Activated CD4-positive, alpha-beta T cell treated with anti-CD3 and anti-CD28 coated beads, Interleukin-2, amount 50 U/mL, for 24 hours (primary cell): ENCODE results near the gene MYO3B.

ENCODE experiments used
- DNase-seq, 2 donors: peaks; one replicate each; pipeline ENCODE4 v3.0.0-alpha.2; 2020; ENCODE audit warnings: low read depth in 1 of 2, low spot score in 1 of 2

Gene MYO3B

GRCh38 chr2:170298861-170299429 is 121.0 kb downstream of the MYO3B start:
- DNase-seq: no peak

DNA sequence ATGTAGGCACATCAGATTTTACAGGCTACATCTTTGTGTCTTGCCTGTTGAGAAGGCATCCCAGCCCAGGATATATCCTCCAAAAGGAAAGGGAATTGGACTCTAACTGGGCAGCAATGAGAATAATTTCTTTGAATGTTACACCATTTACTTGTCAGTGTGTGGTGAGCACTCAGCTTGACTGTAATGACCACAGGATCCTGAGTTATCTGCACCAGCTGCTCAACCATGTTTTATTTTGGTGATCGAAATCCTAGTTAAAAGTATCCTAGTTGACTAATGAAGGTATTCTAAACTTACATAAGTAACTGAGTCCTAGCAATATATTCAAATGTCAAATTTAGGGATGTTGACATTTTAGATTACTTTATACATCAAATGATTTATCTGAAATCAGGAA is 123.0 kb downstream of the MYO3B start:
- no peak for DNase-seq

DNA sequence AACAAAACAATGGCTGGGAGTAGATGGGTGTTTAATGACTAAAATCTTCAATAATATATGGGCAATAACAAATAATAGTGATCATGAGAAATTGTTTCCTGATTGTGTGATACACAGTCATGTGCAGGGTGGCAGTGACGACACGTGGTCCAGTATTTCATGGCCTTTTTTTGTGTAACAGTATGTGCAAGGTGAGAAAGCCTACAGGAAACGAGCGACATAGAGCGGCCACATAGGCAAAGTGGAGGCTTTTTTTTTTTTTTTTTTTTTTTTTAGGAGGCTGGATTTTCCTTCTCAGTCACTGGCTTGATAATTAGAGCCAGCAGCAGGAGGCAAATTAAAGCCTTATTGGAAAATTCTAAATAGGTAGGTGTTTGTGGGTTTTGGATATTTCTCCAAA is 123.7 kb downstream of the MYO3B start:
- DNase-seq: no peak

- no peak for DNase-seq
These were observed 127.8 kb downstream of the MYO3B start for GRCh38 chr2:170305711-170306110.

DNA sequence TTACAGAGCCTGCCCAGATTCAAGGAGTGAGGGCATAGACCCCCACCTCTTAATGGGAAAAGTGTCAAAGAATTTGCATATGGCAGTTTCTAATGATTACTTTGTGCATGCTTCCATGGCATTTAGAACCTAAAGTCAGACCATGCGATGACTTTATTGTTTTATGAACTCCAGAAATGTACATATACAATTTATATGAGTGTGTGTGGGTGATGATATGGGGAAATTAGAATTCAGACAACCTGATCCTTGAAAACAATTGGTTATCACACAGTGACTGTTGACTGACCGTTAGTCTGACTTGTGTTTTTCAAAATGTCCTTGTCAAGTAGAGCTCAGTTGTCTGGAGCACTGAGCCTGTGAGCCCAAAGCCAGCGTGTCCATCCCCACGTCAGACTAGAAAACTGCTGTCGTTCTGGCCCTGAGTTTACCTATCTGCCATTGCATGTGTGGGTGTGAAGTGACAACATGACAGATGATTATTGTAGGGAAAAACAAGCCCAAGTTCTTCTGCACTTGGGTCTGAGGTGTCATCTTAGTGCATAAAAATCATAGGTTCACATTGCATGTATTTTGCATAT is 128.4 kb downstream of the MYO3B start:
- DNase-seq: no peak

DNA sequence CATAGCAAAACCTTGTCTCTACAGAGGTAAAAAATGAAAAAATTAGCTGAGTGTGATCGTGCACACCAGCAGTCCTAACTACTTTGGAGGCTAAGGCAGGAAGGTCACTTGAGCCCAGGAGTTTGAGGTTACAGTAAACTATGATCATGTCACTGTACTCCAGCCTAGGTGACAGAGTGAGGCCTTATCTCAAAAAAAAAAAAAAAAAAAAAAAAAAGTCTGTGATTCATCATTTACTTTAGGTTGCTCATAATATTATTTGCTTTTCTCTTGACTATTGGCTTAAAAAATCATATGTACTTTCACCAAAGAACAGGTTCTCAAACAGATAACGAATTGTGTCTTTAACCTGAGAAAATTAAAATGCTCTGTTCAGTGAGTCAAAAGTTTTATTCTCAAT is 129.1 kb downstream of the MYO3B start:
- no peak for DNase-seq

GRCh38 chr2:170307555-170308351 is 129.8 kb downstream of the MYO3B start:
- DNase-seq: no peak

DNA sequence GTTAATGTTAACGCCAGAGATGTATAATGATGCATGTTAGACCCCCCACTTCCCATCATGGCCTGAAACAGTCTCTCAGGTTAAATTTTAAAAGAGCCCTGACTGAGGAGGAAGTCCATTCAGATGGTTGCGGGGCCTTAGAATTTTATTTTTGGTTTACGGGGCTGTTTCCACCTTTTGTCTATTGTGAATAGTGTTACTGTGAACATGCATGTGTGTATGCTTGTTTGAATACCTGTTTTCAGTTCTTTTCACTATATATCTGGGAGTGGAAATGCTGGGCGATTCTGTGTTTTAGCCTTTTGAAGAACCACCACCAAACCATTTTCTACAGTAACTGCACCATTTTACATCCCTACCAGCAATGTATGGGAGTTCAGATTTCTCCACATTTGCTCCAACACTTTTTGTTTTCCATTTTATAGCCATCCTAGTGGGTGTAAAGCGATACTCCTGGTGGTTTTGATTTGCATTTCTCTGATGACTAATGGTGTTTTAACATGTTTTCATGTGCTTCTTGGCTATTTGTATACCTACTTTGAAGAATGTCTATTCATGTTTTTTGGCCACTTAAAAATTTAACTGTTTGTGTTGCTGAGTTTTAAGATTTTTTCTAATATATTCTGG is 133.0 kb downstream of the MYO3B start:
- no peak for DNase-seq

GRCh38 chr2:170313347-170313991 is 135.5 kb downstream of the MYO3B start:
- DNase-seq: no peak

DNA sequence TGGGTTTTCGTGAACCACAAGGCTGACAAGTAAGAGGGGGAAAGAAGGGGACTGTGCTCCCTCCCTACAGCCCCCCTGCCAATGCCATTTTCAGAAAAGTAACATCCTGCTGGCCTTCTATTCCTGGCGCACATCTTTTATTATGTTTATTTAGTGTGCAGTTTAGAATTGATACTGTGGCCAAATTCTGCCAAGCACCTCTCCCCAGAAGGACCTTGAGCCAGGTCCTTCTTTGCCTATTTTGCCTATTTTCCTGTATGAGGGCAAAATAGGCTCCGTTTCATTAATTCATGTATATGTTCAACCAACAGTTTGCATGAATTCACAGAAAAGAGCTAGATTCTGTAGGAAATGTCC is 136.0 kb downstream of the MYO3B start:
- no peak for DNase-seq

- no peak for DNase-seq
These were observed 136.9 kb downstream of the MYO3B start for GRCh38 chr2:170314744-170315447.

GRCh38 chr2:170320948-170321347 is 143.0 kb downstream of the MYO3B start:
- DNase-seq: no peak

DNA sequence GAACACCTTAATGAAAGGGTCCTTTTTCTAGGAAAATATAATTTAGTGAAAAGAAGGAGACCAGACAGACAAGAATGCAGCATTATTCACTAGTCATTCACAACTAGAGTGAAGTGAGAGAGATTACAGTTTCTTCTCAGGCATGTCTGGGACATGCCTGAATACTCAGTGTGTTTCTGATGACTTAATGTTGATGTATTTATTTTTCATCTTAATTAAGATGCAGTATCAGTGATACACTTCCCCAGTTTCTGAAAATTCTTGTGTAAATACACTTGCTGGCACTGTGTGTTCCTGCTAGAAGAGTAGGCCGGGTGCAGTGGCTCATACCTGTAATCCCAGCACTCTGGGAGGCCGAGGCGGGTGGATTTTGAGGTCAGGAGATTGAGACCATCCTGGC is 143.6 kb downstream of the MYO3B start:
- no peak for DNase-seq

DNA sequence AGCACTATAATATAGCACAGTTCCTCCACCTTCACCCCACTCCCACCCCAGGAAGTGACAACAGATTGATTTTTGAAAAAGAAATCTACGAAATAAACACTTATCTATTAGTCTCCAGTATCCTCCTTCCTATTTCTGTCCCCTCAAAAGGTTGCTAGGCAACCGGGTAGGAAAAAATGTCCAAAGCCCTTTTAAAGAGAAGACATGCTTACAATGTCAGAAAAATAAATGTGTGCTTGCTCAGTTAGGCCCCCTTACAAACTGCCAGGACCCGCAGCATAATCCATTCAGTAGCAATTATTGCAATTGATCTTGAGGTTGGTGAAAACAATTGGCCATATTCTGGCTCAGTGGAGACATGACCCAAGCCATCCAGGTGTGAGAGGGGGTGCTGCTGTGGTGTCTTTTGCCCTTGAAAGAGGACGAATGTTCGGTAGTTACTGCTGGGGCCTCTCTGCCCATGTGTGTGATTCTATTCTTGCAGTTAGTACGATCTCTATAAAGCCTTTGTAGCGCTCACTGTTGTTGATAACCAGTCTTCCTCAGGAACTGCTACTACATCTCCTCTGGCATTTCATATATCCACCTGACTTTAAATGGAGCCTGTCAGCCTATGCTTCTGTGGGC is 144.3 kb downstream of the MYO3B start:
- no peak for DNase-seq

GRCh38 chr2:170323743-170324142 is 145.8 kb downstream of the MYO3B start:
- no peak for DNase-seq

- peak in 1 of 2 donors; percentile 5 for DNase-seq
These were observed 146.7 kb downstream of the MYO3B start for GRCh38 chr2:170324640-170325046.

GRCh38 chr2:170330881-170331280 is 152.9 kb downstream of the MYO3B start:
- DNase-seq: no peak

DNA sequence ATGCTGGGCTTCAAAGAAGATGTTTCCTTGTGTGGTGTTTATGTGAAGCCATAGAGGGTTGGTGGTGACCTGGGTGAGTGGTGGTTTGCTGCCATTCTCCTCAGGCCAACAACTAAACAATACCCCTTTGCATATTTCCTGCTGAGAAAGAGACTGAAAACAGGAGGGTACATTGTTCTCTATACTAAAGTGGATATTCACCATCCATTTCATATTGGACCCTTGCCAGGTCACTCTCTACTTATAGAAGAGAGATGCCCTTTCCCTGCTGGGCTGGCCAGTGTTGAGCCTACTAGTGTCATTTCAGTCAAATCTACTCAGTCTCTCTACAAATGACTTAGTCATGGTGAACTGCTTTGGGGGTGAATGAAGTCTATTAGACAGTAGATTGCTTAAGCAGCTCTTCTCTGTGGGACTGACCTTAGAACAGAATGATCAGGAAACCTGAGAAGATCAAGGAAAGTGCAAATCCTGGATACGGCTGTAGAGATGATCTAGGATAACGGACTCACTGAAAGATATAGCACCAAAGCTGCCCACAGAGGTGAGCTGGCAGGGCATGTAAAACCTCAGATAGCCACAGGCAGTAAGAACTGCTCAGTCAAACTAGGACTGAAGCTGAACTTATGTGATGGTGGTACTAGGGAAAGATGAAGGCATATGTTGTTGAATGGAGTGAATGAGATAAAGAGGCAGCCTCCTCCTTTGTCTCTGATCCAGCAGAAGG is 154.9 kb downstream of the MYO3B start:
- DNase-seq: no peak

DNA sequence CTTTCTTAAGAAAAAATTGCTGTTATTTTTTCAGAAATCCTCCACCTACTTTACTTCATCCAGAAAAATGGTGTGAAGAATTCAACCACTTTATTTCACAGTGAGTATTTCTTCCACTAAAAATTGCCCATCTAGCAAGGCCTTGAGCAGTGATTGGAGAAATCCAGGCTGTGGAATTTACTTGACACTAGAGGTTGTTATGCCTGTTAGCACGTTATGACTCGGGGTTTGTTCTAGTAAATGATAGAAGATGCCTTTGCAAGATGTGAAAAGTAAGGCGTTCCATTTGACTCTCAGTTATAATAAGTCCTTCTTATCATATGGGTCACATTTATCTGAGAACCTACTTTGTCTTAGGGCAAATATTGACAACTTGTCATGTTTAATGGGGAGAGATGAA is 157.4 kb downstream of the MYO3B start:
- no peak for DNase-seq

DNA sequence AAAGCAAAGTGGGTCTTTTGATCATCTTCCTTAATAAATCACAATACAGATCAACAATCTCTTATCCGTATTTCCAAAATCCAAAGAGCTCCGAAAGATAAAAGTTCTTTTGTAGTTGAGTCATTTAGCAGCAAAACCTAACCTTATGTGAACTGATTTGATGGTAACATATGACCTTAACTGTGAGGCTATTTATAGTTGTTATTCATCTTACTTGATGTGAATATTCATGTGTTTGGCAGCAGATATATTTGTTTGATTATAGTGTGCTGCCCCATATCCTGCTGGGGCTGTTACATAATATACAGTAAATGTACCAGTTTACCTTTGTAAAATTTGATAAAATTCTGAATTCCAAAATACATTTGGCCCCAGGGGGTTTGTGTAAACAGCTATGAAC is 158.5 kb downstream of the MYO3B start:
- no peak for DNase-seq
